ENCODE measurements around the gene PTGER2. TPM values are rescaled to one million over a fixed set of nuclear protein-coding genes. Genes with fewer than 3 reads are reported as not detected.

Gene PTGER2
- total and polyA plus RNA-seq, 10 of the 15 experiments (the other 5 are each of a cell fraction or from before 2014, with no cell fraction given) = 0.03 to 1.6 (median 0.33) TPM

GRCh38 chr14:52312931-52313355, 1.2 kb upstream of the PTGER2 start (continued):
- no peak for TF ChIP-seq SIN3A (IDR thresholded peaks at IDR 0.05; ENCODE audit: low read depth, low read length)
- no peak for TF ChIP-seq CUX1 (IDR thresholded peaks at IDR 0.05; ENCODE audit: insufficient replicate concordance, low read depth, low read length)
- TF ChIP-seq NR2F1 (conservative IDR thresholded peaks at IDR 0.05) = no peak
- no peak for TF ChIP-seq ZBTB11 (CRISPR knock-in tag; IDR thresholded peaks at IDR 0.05)
- TF ChIP-seq SREBF1 (IDR thresholded peaks at IDR 0.05; ENCODE audit: low read length) = no peak
- TF ChIP-seq PRDM15 (CRISPR knock-in tag; IDR thresholded peaks at IDR 0.05) = no peak
- no peak for TF ChIP-seq STAT3 (IDR thresholded peaks at IDR 0.05; ENCODE audit: low read depth, low read length)
- no peak for TF ChIP-seq MEF2B (IDR thresholded peaks at IDR 0.05; ENCODE audit: partially characterized antibody, poor library complexity, severe bottlenecking)
- TF ChIP-seq KAT2A (conservative IDR thresholded peaks at IDR 0.05; ENCODE audit: control insufficient read depth, low read depth, low read length) = no peak
- TF ChIP-seq NKRF (conservative IDR thresholded peaks at IDR 0.05) = no peak
- no peak for TF ChIP-seq GABPA (IDR thresholded peaks at IDR 0.05; ENCODE audit: low read depth)
- TF ChIP-seq MYB (IDR thresholded peaks at IDR 0.05; ENCODE audit: borderline replicate concordance, low read depth, low read length) = no peak
